Kidney epithelial cell (primary cell): Measurements from ENCODE around the gene LOXL3. TPM values are rescaled to one million over a fixed set of nuclear protein-coding genes. Genes with fewer than 3 reads are reported as not detected.
"Not testable (repeated sequence)": the region's sequence is repeated elsewhere in the genome, so short reads cannot be mapped to it uniquely, and the experiment has no call there.

Experiments used
- DNase-seq: peaks from one replicate; pipeline ENCODE4 v3.0.0-alpha.2; 2010; ENCODE audit warnings: low read depth
- H3K27me3 ChIP-seq: 2 replicates; pipeline ENCODE4 v1.6.0; 2011; ENCODE audit warnings: low read length; ENCODE audit not compliant: control insufficient read depth, insufficient read depth
- H3K36me3 ChIP-seq: 2 replicates; pipeline ENCODE4 v1.5.1; 2011; ENCODE audit warnings: low read length; ENCODE audit not compliant: control insufficient read depth, insufficient read depth
- H3K4me3 ChIP-seq: 2 replicates; pipeline ENCODE4 v1.5.1; 2011; ENCODE audit warnings: low read depth, mild to moderate bottlenecking, control low read depth, low read length
- total RNA-seq: library from RNA; depleted of rRNA; stranded (reverse); fragments of >200 nt; gene quantifications from 2 replicates; pipeline ENCODE4 v1.2.3, GENCODE V29; 2015
- TF ChIP-seq, protein P1 (sequence below): IDR thresholded peaks from 2 replicates; pipeline ENCODE4 v1.5.1; 2011; ENCODE audit warnings: mild to moderate bottlenecking, moderate library complexity, low read length, control low read depth, inconsistent platforms; ENCODE audit not compliant: insufficient read depth, poor library complexity, severe bottlenecking

The LOXL3 gene
- total RNA-seq, 1 donor from 2014 or later = 3.3 TPM

DNA sequence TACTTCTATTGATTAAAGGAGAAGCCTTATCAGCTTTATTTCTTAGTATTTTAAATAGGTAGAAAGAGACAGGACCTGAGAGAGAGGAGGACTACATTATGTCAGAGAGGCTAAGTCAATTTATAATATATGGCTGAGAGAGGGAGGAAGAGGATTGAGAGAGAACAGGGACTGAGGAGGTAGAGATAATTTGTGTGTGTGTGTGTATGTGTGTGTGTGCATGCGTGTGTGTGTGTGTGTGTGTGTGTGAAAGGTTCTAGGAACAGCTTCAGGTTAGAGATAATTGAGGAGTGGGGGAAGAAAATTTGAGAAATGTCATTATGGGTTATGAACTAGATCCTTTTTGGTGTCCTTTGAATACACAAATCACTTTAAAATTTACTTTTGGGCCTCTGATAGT lies 15.9 kb upstream of the LOXL3 start:
- Histone ChIP-seq H3K4me3 (no peak overlapping the region), H3K27me3 (no peaks in the 10 kb centered on the region), H3K36me3 (no peaks in the 10 kb centered on the region)
- DNase-seq = no peak
- TF ChIP-seq, protein P1, sequence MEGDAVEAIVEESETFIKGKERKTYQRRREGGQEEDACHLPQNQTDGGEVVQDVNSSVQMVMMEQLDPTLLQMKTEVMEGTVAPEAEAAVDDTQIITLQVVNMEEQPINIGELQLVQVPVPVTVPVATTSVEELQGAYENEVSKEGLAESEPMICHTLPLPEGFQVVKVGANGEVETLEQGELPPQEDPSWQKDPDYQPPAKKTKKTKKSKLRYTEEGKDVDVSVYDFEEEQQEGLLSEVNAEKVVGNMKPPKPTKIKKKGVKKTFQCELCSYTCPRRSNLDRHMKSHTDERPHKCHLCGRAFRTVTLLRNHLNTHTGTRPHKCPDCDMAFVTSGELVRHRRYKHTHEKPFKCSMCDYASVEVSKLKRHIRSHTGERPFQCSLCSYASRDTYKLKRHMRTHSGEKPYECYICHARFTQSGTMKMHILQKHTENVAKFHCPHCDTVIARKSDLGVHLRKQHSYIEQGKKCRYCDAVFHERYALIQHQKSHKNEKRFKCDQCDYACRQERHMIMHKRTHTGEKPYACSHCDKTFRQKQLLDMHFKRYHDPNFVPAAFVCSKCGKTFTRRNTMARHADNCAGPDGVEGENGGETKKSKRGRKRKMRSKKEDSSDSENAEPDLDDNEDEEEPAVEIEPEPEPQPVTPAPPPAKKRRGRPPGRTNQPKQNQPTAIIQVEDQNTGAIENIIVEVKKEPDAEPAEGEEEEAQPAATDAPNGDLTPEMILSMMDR = no peak

DNA sequence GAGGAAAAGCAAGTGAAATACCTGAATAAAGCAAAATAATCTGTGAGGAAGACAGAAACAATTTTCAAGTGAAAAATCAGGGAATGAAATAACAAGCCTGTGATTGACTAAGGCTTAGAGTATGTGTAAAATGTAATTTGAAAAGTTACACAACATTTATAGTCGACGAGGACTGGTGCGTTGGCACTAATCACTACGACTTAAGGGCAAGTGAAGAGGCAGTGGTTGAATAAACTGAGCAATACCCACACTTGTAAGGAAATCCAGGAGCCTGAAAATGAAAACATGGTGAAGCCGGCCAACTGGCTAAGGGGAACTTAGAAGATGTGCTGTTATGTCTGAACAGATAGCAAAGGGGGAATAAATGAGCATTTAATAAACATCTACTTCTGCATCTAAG lies 14.1 kb upstream of the LOXL3 start:
- no peaks in the 10 kb centered on the region for H3K36me3 ChIP-seq
- no peaks in the 10 kb centered on the region for H3K27me3 ChIP-seq
- DNase-seq = no peak
- H3K4me3 ChIP-seq = no peak overlapping the region
- TF ChIP-seq, protein P1 = no peak

DNA sequence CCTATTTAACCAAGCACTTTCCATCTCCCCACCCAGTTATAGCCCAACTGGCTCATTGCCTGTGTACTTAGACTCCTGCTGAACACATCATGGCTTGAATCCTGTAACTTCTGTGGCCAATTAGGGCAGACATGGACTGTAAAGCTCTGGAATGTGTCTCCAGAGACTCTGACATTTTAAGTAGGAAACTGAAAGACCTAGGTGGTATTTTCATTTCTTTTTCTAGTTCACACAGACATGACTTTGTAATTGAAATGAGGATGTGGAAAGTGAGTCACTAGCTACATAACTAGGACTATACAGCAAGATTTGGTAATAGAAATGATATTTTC lies 13.0 kb upstream of the LOXL3 start:
- Histone ChIP-seq H3K4me3 (no peak overlapping the region), H3K36me3 (no peaks in the 10 kb centered on the region), H3K27me3 (no peaks in the 10 kb centered on the region)
- peak; percentile 52 for DNase-seq
- TF ChIP-seq, protein P1 = no peak

DNA sequence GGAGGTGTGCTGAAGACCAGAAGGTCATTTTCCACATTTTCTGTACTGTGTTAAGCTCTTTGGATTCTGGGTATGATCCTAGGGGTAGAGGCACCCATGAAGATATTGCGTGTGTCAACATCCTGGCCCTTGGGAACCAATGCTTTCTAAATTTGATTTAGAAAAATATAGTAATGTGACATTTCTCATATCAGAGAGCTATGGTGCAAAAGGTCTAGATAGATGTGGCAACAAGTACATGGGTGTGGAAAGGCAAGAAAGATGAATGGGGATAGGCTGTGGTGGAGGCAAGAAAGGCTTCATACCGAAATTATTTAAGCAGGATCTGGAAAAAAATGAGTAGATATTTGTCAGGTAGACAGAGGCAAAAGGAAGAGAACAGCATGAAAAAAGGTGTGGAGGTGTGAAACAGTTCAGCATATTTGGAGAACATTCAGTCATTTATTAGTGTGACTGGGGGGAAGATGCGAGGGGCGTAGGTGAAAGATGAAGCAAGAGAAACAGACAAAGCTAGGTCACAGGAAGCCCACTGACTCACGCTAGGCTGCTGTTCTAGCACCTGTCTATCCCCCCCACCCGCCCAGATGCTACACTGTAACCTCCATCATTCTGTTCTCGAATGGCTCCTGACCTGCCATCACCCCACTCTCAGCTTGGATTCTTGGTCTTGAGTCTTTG lies 12.5 kb upstream of the LOXL3 start:
- TF ChIP-seq, protein P1 = no peak
- H3K36me3 ChIP-seq = no peaks in the 10 kb centered on the region
- no peaks in the 10 kb centered on the region for H3K27me3 ChIP-seq
- no peak for DNase-seq
- H3K4me3 ChIP-seq = no peak overlapping the region

DNA sequence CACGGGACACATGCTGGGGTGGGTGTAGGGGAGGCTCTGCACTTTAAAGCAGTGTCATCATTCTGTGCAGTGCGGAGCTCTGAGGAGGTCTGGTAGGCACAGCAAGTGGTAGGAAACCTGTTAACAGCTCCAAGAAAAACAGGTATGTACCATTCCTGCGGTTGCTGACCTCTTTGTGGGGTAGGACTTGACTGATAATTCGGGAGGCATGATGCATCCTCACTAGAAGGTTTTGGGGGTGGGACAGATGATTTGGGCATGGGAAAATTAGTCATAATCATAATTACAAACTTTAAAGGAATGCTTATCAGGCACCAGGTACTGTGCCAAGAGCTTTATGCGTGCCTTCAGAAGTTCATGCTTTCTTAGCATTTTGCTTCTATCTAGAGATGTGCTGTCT lies 10.5 kb upstream of the LOXL3 start:
- no peak overlapping the region for H3K4me3 ChIP-seq
- TF ChIP-seq, protein P1 = no peak
- H3K36me3 ChIP-seq = no peaks in the 10 kb centered on the region
- no peak for DNase-seq
- H3K27me3 ChIP-seq = no peaks in the 10 kb centered on the region

DNA sequence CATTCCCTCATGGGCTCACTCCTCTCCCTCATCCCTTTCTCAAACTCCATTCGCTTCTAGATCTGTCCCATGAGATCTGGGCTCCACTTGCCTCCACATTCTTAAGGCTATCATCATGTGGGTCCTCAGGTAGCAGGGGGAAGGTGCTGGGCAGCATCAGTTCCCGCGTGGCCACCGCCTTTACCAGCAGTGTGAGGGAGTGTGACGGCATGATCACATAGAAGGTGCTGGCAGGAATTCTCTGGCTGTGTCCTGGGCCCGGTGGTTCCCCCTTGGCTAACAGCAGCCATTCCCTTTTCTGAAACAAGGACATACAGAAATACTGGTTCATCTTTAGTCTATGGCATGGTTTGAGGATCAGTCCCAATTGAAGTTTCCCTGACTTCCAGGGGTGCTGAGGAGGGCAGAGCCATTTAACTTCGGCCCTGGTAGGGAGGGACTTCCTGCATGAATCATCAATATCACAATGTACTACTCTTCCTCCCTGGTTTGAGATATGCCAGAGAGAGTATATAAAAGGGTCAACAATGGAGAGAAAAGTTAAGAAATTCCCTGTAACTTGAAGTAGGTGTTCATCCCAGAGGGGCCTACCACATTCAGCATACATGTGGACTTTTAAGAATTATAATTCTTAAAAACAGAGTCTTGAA lies 8.5 kb upstream of the LOXL3 start:
- TF ChIP-seq, protein P1 = no peak
- Histone ChIP-seq H3K4me3 (no peak overlapping the region), H3K27me3 (no peaks in the 10 kb centered on the region), H3K36me3 (no peaks in the 10 kb centered on the region)
- DNase-seq = no peak

DNA sequence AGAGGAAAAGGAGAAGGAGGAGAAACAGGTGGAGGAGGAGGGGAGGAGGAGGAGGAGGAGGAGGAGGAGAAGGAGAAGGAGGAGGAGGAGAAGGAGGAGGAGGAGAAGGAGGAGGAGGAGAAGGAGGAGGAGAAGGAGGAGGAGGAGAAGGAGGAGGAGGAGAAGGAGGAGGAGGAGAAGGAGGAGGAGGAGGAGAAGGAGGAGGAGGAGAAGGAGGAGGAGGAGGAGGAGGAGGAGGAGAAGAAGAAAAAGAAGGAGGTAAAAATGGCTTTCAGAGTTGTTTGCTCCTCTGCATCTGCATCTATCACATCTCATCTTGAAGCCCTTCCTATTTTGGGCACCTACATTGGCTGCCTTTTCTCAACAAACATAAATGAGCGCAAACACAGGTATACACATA lies 7.3 kb upstream of the LOXL3 start:
- DNase-seq, H3K4me3 ChIP-seq, H3K27me3 ChIP-seq, H3K36me3 ChIP-seq: not testable (repeated sequence)
